Epithelial cell of esophagus (primary cell): ENCODE results near the gene PZP.
"Not testable (repeated sequence)": the region's sequence is repeated elsewhere in the genome, so short reads cannot be mapped to it uniquely, and the experiment has no call there.

Experiments
- DNase-seq: peaks from one replicate; pipeline ENCODE4 v3.0.0; 2010; ENCODE audit warnings: low read depth
- H3K4me3 ChIP-seq: 2 replicates; pipeline ENCODE4 v1.5.1; 2011; ENCODE audit warnings: mild to moderate bottlenecking, low read length, control low read depth
- TF ChIP-seq, protein P1 (sequence below): IDR thresholded peaks from 2 replicates; pipeline ENCODE4 v1.5.1; 2011; ENCODE audit warnings: low read depth, mild to moderate bottlenecking, low read length, control low read depth, inconsistent platforms; ENCODE audit not compliant: insufficient read depth; ENCODE audit errors: missing control alignments

Gene PZP

DNA sequence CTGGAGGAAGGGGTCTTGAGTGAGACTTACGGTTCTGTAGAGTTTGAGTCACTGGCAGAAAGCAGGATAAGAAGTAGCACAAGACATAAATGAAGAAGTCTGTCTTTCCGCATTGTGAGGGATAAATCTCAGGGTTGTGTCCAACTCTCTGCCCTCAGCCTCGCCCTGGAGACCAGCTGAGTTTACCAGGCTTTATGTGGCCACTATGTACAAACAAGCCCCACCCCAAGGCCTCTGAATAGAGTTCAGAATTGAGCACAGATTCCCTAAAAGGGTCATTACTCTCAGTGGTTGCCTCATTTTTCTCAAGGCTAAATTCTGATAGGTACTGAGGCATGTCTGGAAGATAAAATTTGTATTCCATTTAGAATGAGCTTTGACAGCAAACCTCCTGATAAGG, at the start of gene PZP:
PZP (minus strand) TSS at position 167 of the 400 bp plus-strand sequence; CDS start at position 113, 54 bp downstream.
- no peak for DNase-seq
- TF ChIP-seq, protein P1, sequence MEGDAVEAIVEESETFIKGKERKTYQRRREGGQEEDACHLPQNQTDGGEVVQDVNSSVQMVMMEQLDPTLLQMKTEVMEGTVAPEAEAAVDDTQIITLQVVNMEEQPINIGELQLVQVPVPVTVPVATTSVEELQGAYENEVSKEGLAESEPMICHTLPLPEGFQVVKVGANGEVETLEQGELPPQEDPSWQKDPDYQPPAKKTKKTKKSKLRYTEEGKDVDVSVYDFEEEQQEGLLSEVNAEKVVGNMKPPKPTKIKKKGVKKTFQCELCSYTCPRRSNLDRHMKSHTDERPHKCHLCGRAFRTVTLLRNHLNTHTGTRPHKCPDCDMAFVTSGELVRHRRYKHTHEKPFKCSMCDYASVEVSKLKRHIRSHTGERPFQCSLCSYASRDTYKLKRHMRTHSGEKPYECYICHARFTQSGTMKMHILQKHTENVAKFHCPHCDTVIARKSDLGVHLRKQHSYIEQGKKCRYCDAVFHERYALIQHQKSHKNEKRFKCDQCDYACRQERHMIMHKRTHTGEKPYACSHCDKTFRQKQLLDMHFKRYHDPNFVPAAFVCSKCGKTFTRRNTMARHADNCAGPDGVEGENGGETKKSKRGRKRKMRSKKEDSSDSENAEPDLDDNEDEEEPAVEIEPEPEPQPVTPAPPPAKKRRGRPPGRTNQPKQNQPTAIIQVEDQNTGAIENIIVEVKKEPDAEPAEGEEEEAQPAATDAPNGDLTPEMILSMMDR: no peak
- H3K4me3 ChIP-seq: no peak within 1 kb of the TSS

DNA sequence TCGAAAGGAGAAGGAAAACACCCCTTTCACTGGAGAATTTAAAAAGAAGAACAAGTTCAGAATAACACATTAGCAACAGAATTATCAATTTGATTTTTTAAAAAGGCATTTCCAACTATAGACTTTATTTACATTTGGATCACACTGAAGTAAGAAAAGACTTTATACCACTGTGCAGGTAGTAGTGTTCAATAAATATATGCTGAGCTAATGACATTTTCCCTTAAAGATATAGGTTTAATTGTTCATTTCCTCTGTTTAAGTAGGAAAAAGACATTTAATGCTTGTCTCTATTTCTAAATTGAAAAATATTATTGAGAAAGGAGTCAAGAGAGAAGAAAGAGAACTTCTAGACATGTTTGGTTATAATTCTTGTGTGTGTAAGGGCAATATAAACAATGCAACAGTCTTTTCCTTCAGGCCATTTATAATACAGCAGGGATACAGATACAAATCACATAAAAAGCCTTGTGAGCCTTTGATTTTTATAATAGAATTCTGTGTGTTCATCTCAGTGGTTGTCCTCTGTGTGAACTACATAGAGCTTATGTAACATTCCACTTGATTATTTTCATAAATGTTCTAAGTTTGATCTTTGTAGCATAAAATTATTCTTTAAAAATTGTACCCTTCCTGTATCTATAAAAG, 48.7 kb upstream of the PZP start:
- TF ChIP-seq, protein P1: no peak
- DNase-seq: no peak
- no peak overlapping the region for H3K4me3 ChIP-seq

DNA sequence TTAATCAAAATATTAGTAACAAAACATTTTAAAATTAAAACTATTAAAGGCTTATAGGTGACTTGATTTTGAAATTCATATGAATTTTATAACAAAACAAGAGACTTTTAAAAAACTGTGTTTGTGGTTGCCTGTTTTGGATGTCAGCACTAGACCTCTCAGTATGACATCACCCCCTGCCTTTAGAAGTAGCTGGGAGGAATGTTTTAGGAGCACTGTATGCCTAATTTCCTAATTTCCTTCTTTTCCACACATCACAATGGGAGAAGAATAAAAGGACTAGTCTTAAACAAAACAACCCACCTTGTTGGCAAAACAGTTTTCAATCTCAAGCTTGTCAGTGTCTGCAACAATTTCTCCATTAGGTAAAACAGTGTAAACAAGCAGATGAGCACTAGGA, 48.1 kb upstream of the PZP start:
- TF ChIP-seq, protein P1: no peak
- no peak overlapping the region for H3K4me3 ChIP-seq
- DNase-seq: no peak

DNA sequence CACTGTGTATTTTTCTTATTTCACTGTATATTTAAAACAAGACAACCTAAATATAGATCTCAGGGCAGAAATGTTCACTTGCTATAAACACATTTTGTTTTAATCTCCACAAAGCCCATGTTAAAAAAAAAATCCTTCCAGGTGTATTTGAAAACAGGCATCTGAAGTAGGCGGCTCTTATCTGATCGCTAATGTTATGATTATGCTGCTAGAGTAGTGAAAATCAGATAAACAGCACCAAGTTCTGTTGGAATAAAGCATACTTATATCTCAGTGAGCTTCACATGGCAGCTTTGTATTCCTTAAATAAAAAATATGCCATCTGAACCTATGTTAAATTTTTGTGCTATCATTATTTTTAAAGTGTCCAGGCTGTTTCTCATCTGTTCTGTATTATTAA, 47.6 kb upstream of the PZP start:
- H3K4me3 ChIP-seq: no peak overlapping the region
- TF ChIP-seq, protein P1: no peak
- no peak for DNase-seq

DNA sequence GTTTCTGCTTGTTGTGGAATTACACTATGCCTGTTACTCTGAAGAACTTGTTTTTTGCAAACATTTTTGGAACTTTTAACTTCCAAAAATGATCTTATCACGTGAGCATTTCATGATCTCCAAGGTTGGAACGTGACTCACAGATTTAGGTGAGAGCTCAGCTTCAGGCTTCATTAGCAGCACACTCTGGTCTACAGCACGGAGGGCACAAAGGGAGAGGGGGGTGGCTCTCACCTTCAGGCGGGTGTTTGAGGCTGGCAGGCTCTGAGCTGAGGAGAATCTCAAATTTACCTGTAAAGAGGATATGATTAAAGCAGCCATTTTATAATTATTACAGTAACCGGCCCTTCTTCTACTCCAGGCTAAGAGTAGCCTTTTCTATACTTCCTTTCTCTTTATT, 45.3 kb upstream of the PZP start:
- H3K4me3 ChIP-seq: no peak overlapping the region
- DNase-seq: no peak
- TF ChIP-seq, protein P1: no peak

DNA sequence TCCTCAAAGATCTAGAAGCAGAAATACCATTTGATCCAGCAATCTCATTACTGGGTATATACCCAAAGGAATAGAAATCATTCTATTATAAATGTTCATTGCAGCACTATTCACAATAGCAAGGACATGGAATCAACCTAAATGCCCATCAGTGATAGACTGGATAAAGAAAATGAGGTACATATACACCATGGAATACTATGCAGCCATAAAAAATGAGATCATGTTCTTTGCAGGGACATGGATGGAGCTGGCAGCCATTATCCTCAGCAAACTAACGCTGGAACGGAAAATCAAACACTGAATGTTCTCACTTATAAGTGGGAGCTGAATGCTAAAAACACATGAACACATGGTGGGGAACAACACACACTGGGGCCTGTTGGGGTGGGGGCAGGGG, 44.6 kb upstream of the PZP start:
- DNase-seq, H3K4me3 ChIP-seq: not testable (repeated sequence)

DNA sequence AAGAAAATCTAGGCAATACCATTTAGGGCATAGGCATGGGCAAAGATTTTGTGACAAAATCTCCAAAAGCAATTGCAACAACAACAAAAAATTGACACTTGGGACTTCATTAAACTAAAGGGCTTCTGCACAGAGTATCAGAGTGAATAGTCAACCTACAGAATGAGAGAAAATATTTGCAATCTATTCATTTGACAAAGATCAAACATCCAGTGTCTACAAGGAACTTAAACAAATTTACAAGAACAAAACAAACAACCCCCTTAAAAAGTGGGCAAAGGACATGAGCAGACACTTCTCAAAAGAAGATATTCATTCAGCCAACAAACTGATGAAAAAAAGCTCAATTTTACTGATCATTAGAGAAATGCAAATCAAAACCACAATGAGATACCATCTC, 44.1 kb upstream of the PZP start:
- no peak overlapping the region for H3K4me3 ChIP-seq
- DNase-seq: no peak
- TF ChIP-seq, protein P1: no peak
